Activated naive CD4-positive, alpha-beta T cell treated with anti-CD3 and anti-CD28 coated beads, Interleukin-2, amount 50 U/mL, for 72 hours (primary cell): ENCODE results near the gene THADA. TPM values are rescaled to one million over a fixed set of nuclear protein-coding genes. Genes with fewer than 3 reads are reported as not detected.
"Not testable (repeated sequence)": the region's sequence is repeated elsewhere in the genome, so short reads cannot be mapped to it uniquely, and the experiment has no call there.

ENCODE experiments used
- ATAC-seq, 2 donors: fragments of 150-1000 bp; cut with Tn5 transposase; 2 replicates each; pipeline ENCODE4 v1.10.0; 2021; ENCODE audit warnings: mild to moderate bottlenecking in 2 of 2, moderate library complexity in 2 of 2
- DNase-seq, 2 donors: peaks; one replicate each; pipeline ENCODE4 v3.0.0; 2021 to 2022; ENCODE audit warnings: low spot score in 2 of 2
- H3K27ac Mint-ChIP-seq, 2 donors: one replicate each; pipeline ENCODE4 v1.8.0; 2022; ENCODE audit warnings: mild to moderate bottlenecking in 2 of 2, mixed read lengths in 2 of 2
- H3K36me3 Mint-ChIP-seq, 2 donors: one replicate each; pipeline ENCODE4 v1.8.0; 2022; ENCODE audit warnings: mixed read lengths in 2 of 2
- H3K9me3 Mint-ChIP-seq, 2 donors: one replicate each; pipeline ENCODE4 v1.8.0; 2022; ENCODE audit warnings: mixed read lengths in 2 of 2
- total RNA-seq, 2 donors: library from RNA; stranded (reverse); gene quantifications; one replicate each; pipeline ENCODE4 v1.2.3, GENCODE V29; 2022

The THADA gene
- total RNA-seq, 2 donors from 2014 or later, result 19.3 to 33.5 TPM

GRCh38 chr2:43609290-43609918 is 13.6 kb upstream of the THADA start:
- Mint-ChIP-seq H3K27ac (peak overlapping the region in 1 of 2 donors; percentile 30), H3K36me3 (no peaks in the 10 kb centered on the region), H3K9me3 (no peaks in the 10 kb centered on the region)
- peak; percentile 73 to 79 for ATAC-seq
- peak in 1 of 2 donors; percentile 41 for DNase-seq

GRCh38 chr2:43605851-43606250 is 10.0 kb upstream of the THADA start:
- ATAC-seq (no peak), DNase-seq (no peak)
- Mint-ChIP-seq H3K27ac (no peak overlapping the region), H3K9me3 (no peaks in the 10 kb centered on the region), H3K36me3 (no peaks in the 10 kb centered on the region)

- Mint-ChIP-seq H3K27ac (no peak overlapping the region), H3K36me3 (no peaks in the 10 kb centered on the region), H3K9me3 (no peaks in the 10 kb centered on the region)
- DNase-seq (peak in 1 of 2 donors; percentile 28), ATAC-seq (peak; percentile 70 to 74)
Observed at GRCh38 chr2:43605079-43605655, 9.3 kb upstream of the THADA start.

- no peak for DNase-seq
- no peak overlapping the region for H3K27ac Mint-ChIP-seq
- ATAC-seq, result peak in 1 of 2 donors; percentile 20
- H3K9me3 Mint-ChIP-seq, result no peaks in the 10 kb centered on the region
- no peaks in the 10 kb centered on the region for H3K36me3 Mint-ChIP-seq
Observed at GRCh38 chr2:43604674-43605073, 8.8 kb upstream of the THADA start.

- DNase-seq, result not testable (repeated sequence)
Observed at GRCh38 chr2:43600596-43600995, 4.8 kb upstream of the THADA start.

GRCh38 chr2:43594875-43595274 is 963 bp downstream of the THADA start:
- ATAC-seq, result no peak
- H3K27ac Mint-ChIP-seq, result peak overlapping the region; percentile 96 to 98

More at GRCh38 chr2:43600596-43600995, 4.8 kb upstream of the THADA start:
- H3K9me3 Mint-ChIP-seq, H3K36me3 Mint-ChIP-seq, ATAC-seq, H3K27ac Mint-ChIP-seq: not testable (repeated sequence)

GRCh38 chr2:43593254-43593653 is 2.6 kb downstream of the THADA start:
- Mint-ChIP-seq H3K27ac (no peak overlapping the region), H3K9me3 (no peaks in the 10 kb centered on the region), H3K36me3 (peaks cover 6 to 20% of the 10 kb centered on the region in 2 donors)
- no peak for DNase-seq
- no peak for ATAC-seq

More at GRCh38 chr2:43594875-43595274, 963 bp downstream of the THADA start:
- Mint-ChIP-seq H3K36me3 (peaks cover 6 to 20% of the 10 kb centered on the region in 2 donors), H3K9me3 (no peaks in the 10 kb centered on the region)
- no peak for DNase-seq

- no peak overlapping the region for H3K27ac Mint-ChIP-seq
- ATAC-seq, result no peak
Observed at GRCh38 chr2:43592443-43592842, 3.4 kb downstream of the THADA start.

GRCh38 chr2:43585708-43586107 is 10.1 kb downstream of the THADA start:
- DNase-seq, result no peak
- Mint-ChIP-seq H3K27ac (no peak overlapping the region), H3K36me3 (peaks cover 18 to 23% of the 10 kb centered on the region in 2 donors), H3K9me3 (no peaks in the 10 kb centered on the region)
- ATAC-seq, result no peak

More at GRCh38 chr2:43592443-43592842, 3.4 kb downstream of the THADA start:
- no peaks in the 10 kb centered on the region for H3K9me3 Mint-ChIP-seq
- peaks cover 6 to 20% of the 10 kb centered on the region in 2 donors for H3K36me3 Mint-ChIP-seq
- no peak for DNase-seq

- peaks cover 16 to 37% of the 10 kb centered on the region in 2 donors for H3K36me3 Mint-ChIP-seq
- DNase-seq (no peak), ATAC-seq (peak in 1 of 2 donors; percentile 28)
- no peaks in the 10 kb centered on the region for H3K9me3 Mint-ChIP-seq
- peak overlapping the region; percentile 48 to 63 for H3K27ac Mint-ChIP-seq
Observed at GRCh38 chr2:43579275-43579981, 16.4 kb downstream of the THADA start.

GRCh38 chr2:43576981-43577892 is 18.6 kb downstream of the THADA start:
- no peak overlapping the region for H3K27ac Mint-ChIP-seq
- peaks cover 8 to 38% of the 10 kb centered on the region in 2 donors for H3K36me3 Mint-ChIP-seq
- DNase-seq (no peak), ATAC-seq (no peak)
- no peaks in the 10 kb centered on the region for H3K9me3 Mint-ChIP-seq

- H3K27ac Mint-ChIP-seq, result no peak overlapping the region
Observed at GRCh38 chr2:43572244-43572643, 23.6 kb downstream of the THADA start.

GRCh38 chr2:43569921-43570320 is 25.9 kb downstream of the THADA start:
- peak overlapping the region; percentile 74 to 95 for H3K27ac Mint-ChIP-seq
- ATAC-seq (peak; percentile 84 to 88), DNase-seq (no peak)
- H3K9me3 Mint-ChIP-seq, result no peaks in the 10 kb centered on the region
- peaks cover 6 to 49% of the 10 kb centered on the region in 2 donors for H3K36me3 Mint-ChIP-seq

More at GRCh38 chr2:43572244-43572643, 23.6 kb downstream of the THADA start:
- H3K36me3 Mint-ChIP-seq, result peaks cover 6 to 46% of the 10 kb centered on the region in 2 donors
- ATAC-seq (no peak), DNase-seq (no peak)
- no peaks in the 10 kb centered on the region for H3K9me3 Mint-ChIP-seq

GRCh38 chr2:43568228-43568627 is 27.6 kb downstream of the THADA start:
- Mint-ChIP-seq H3K36me3 (peaks cover 11 to 50% of the 10 kb centered on the region in 2 donors), H3K27ac (peak overlapping the region in 1 of 2 donors; percentile 30), H3K9me3 (no peaks in the 10 kb centered on the region)
- ATAC-seq (peak; percentile 65 to 75), DNase-seq (no peak)

- ATAC-seq, result no peak
- Mint-ChIP-seq H3K9me3 (no peaks in the 10 kb centered on the region), H3K27ac (no peak overlapping the region), H3K36me3 (peaks cover 19 to 56% of the 10 kb centered on the region in 2 donors)
- DNase-seq, result no peak
Observed at GRCh38 chr2:43566461-43566729, 29.4 kb downstream of the THADA start.

- Mint-ChIP-seq H3K9me3 (no peaks in the 10 kb centered on the region), H3K36me3 (peaks cover 19 to 46% of the 10 kb centered on the region in 2 donors), H3K27ac (no peak overlapping the region)
- DNase-seq (no peak), ATAC-seq (no peak)
Observed at GRCh38 chr2:43563679-43564078, 32.2 kb downstream of the THADA start.

GRCh38 chr2:43560231-43560547 is 35.6 kb downstream of the THADA start:
- ATAC-seq, result no peak
- DNase-seq, result no peak
- no peaks in the 10 kb centered on the region for H3K9me3 Mint-ChIP-seq
- H3K36me3 Mint-ChIP-seq, result peaks cover 19 to 38% of the 10 kb centered on the region in 2 donors
- peak overlapping the region; percentile 83 to 91 for H3K27ac Mint-ChIP-seq
